WTC11 (cell line): ENCODE measurements around the gene TUBGCP6. TPM values are rescaled to one million over a fixed set of nuclear protein-coding genes. Genes with fewer than 3 reads are reported as not detected.

Source experiments
- ATAC-seq: fragments of 200-7000 bp; cut with Tn5 transposase; 2 replicates; pipeline ENCODE4 v1.10.0; 2021; ENCODE audit warnings: mild to moderate bottlenecking, moderate library complexity
- CTCF ChIA-PET: fragments of 300-600 bp; sonication (Branson Sonifier 250); formaldehyde crosslinking; loops from one replicate; lab custom pipeline; 2021; ENCODE audit warnings: antibody characterized with exemption; lab: Charles Lee
- POLR2A ChIA-PET: fragments of 350-600 bp; sonication (Branson Sonifier 250); formaldehyde crosslinking; loops from one replicate; lab custom pipeline; 2021; ENCODE audit warnings: antibody characterized with exemption; lab: Charles Lee
- DNase-seq: peaks from one replicate; pipeline ENCODE4 v3.0.0; 2021; ENCODE audit warnings: low spot score
- H3K27ac Mint-ChIP-seq: 2 replicates; pipeline ENCODE4 v1.8.0; 2021; ENCODE audit warnings: mixed read lengths
- H3K27me3 Mint-ChIP-seq: 2 replicates; pipeline ENCODE4 v1.8.0; 2021; ENCODE audit warnings: low read depth, mild to moderate bottlenecking, moderate library complexity, mixed read lengths
- H3K36me3 Mint-ChIP-seq: 2 replicates; pipeline ENCODE4 v1.8.0; 2021; ENCODE audit warnings: mixed read lengths
- H3K4me1 Mint-ChIP-seq: 2 replicates; pipeline ENCODE4 v1.8.0; 2022; ENCODE audit warnings: mixed read lengths
- H3K4me3 Mint-ChIP-seq: 2 replicates; pipeline ENCODE4 v1.8.0; 2021; ENCODE audit warnings: mild to moderate bottlenecking, moderate library complexity, mixed read lengths
- H3K9me3 Mint-ChIP-seq: 2 replicates; pipeline ENCODE4 v1.8.0; 2021; ENCODE audit warnings: mixed read lengths
- AR ChIP-seq: fragments of 250-450 bp; sonication (Bioruptor Pico); IDR thresholded peaks from 2 replicates; pipeline ENCODE4 v1.9.0; 2021; ENCODE audit warnings: mild to moderate bottlenecking
- ATF1 ChIP-seq: sonication (generic); formaldehyde crosslinking; IDR thresholded peaks from 2 replicates; pipeline ENCODE4 v1.8.1; 2023; ENCODE audit warnings: mild to moderate bottlenecking, moderate library complexity, missing genetic modification reagents
- ATF2 ChIP-seq: sonication (generic); formaldehyde crosslinking; IDR thresholded peaks from 2 replicates; pipeline ENCODE4 v1.8.1; 2022; ENCODE audit warnings: low read depth, missing genetic modification reagents, borderline replicate concordance
- CREM ChIP-seq: sonication (generic); formaldehyde crosslinking; IDR thresholded peaks from 2 replicates; pipeline ENCODE4 v1.8.1; 2022; ENCODE audit warnings: mild to moderate bottlenecking, missing genetic modification reagents, moderate library complexity
- E2F5 ChIP-seq: sonication (generic); formaldehyde crosslinking; IDR thresholded peaks from 2 replicates; pipeline ENCODE4 v1.8.1; 2022; ENCODE audit warnings: mild to moderate bottlenecking, moderate library complexity, missing genetic modification reagents
- EMX1 ChIP-seq: fragments of 250-450 bp; sonication (Bioruptor Pico); IDR thresholded peaks from 2 replicates; pipeline ENCODE4 v1.8.0; 2021; ENCODE audit warnings: mild to moderate bottlenecking
- GABPB1 ChIP-seq: sonication (generic); formaldehyde crosslinking; IDR thresholded peaks from 2 replicates; pipeline ENCODE4 v1.8.1; 2023; ENCODE audit warnings: mild to moderate bottlenecking, missing genetic modification reagents
- GRHL2 ChIP-seq: fragments of 250-450 bp; sonication (Bioruptor Pico); IDR thresholded peaks from 2 replicates; pipeline ENCODE4 v1.8.0; 2022; ENCODE audit warnings: mild to moderate bottlenecking, moderate library complexity; ENCODE audit not compliant: insufficient replicate concordance, severe bottlenecking
- GTF2I ChIP-seq: fragments of 250-450 bp; sonication (Bioruptor Pico); conservative IDR thresholded peaks from 2 replicates; pipeline ENCODE4 v1.4.0; 2021; ENCODE audit warnings: mild to moderate bottlenecking
- HMGA2 ChIP-seq: fragments of 250-450 bp; sonication (Bioruptor Pico); IDR thresholded peaks from 2 replicates; pipeline ENCODE4 v1.4.0; 2021; ENCODE audit warnings: mild to moderate bottlenecking, moderate library complexity
- IRF1 ChIP-seq: sonication (generic); formaldehyde crosslinking; IDR thresholded peaks from 2 replicates; pipeline ENCODE4 v1.8.0; 2023; ENCODE audit warnings: missing genetic modification reagents
- KAT7 ChIP-seq: sonication (generic); formaldehyde crosslinking; IDR thresholded peaks from 2 replicates; pipeline ENCODE4 v1.8.1; 2023; ENCODE audit warnings: missing genetic modification reagents, mild to moderate bottlenecking, borderline replicate concordance
- NFATC4 ChIP-seq: fragments of 250-450 bp; sonication (Bioruptor Pico); IDR thresholded peaks from 2 replicates; pipeline ENCODE4 v1.9.0; 2021; ENCODE audit warnings: mild to moderate bottlenecking
- NR1H2 ChIP-seq: sonication (generic); formaldehyde crosslinking; IDR thresholded peaks from 2 replicates; pipeline ENCODE4 v1.9.0; 2021; ENCODE audit warnings: mild to moderate bottlenecking, moderate library complexity, missing genetic modification reagents
- OVOL2 ChIP-seq: fragments of 250-450 bp; sonication (Bioruptor Pico); IDR thresholded peaks from 2 replicates; pipeline ENCODE4 v1.9.0; 2021; ENCODE audit warnings: mild to moderate bottlenecking, borderline replicate concordance
- PRRX2 ChIP-seq: fragments of 250-450 bp; sonication (Bioruptor Pico); IDR thresholded peaks from 2 replicates; pipeline ENCODE4 v1.8.0; 2021; ENCODE audit warnings: mild to moderate bottlenecking
- RELA ChIP-seq: sonication (generic); formaldehyde crosslinking; IDR thresholded peaks from 2 replicates; pipeline ENCODE4 v1.8.1; 2022; ENCODE audit warnings: missing genetic modification reagents, mild to moderate bottlenecking, borderline replicate concordance
- RORB ChIP-seq: fragments of 250-450 bp; sonication (Bioruptor Pico); IDR thresholded peaks from 2 replicates; pipeline ENCODE4 v1.9.0; 2021; ENCODE audit warnings: mild to moderate bottlenecking
- SMAD4 ChIP-seq: sonication (generic); formaldehyde crosslinking; IDR thresholded peaks from 2 replicates; pipeline ENCODE4 v1.8.0; 2022; ENCODE audit warnings: mild to moderate bottlenecking, missing genetic modification reagents
- SP1 ChIP-seq: sonication (generic); formaldehyde crosslinking; conservative IDR thresholded peaks from 2 replicates; pipeline ENCODE4 v1.8.1; 2022; ENCODE audit warnings: missing genetic modification reagents
- TEAD4 ChIP-seq: sonication (generic); formaldehyde crosslinking; IDR thresholded peaks from 2 replicates; pipeline ENCODE4 v1.8.0; 2022; ENCODE audit warnings: mild to moderate bottlenecking, missing genetic modification reagents
- USF2 ChIP-seq: sonication (generic); formaldehyde crosslinking; IDR thresholded peaks from 2 replicates; pipeline ENCODE4 v1.8.1; 2023; ENCODE audit warnings: mild to moderate bottlenecking, missing genetic modification reagents, moderate library complexity
- ZBTB43 ChIP-seq: sonication (generic); formaldehyde crosslinking; IDR thresholded peaks from 2 replicates; pipeline ENCODE4 v1.8.1; 2023; ENCODE audit warnings: mild to moderate bottlenecking, missing genetic modification reagents
- ZNF263 ChIP-seq: sonication (generic); formaldehyde crosslinking; IDR thresholded peaks from 2 replicates; pipeline ENCODE4 v1.8.1; 2022; ENCODE audit warnings: low read depth, mild to moderate bottlenecking, moderate library complexity, missing genetic modification reagents
- ZNF396 ChIP-seq: fragments of 250-450 bp; sonication (Bioruptor Pico); IDR thresholded peaks from 2 replicates; pipeline ENCODE4 v1.8.0; 2021; ENCODE audit warnings: mild to moderate bottlenecking, moderate library complexity, borderline replicate concordance
- ZNF416 ChIP-seq: fragments of 250-450 bp; sonication (Bioruptor Pico); IDR thresholded peaks from 2 replicates; pipeline ENCODE4 v1.9.0; 2021; ENCODE audit warnings: mild to moderate bottlenecking, inconsistent platforms
- ZNF423 ChIP-seq: fragments of 250-450 bp; sonication (Bioruptor Pico); IDR thresholded peaks from 2 replicates; pipeline ENCODE4 v2.1.2; 2022; ENCODE audit warnings: mild to moderate bottlenecking, moderate library complexity
- ZNF512 ChIP-seq: sonication (generic); formaldehyde crosslinking; IDR thresholded peaks from 2 replicates; pipeline ENCODE4 v1.8.1; 2022; ENCODE audit warnings: missing genetic modification reagents, borderline replicate concordance
- total RNA-seq: library from RNA; stranded (reverse); gene quantifications from 3 replicates; pipeline ENCODE4 v1.2.3, GENCODE V29; 2021

Gene TUBGCP6
- total RNA-seq, 1 experiment from 2014 or later = 45.4 TPM

GRCh38 chr22:50278956-50279619, 34.3 kb upstream of the TUBGCP6 start:
- POLR2A ChIA-PET = no interaction called here
- Mint-ChIP-seq H3K4me3 (no peak overlapping the region), H3K36me3 (peaks cover 47% of the 10 kb centered on the region), H3K4me1 (no peaks in the 10 kb centered on the region), H3K9me3 (no peaks in the 10 kb centered on the region), H3K27me3 (no peaks in the 10 kb centered on the region), H3K27ac (no peak overlapping the region)
- DNase-seq (no peak), ATAC-seq (no peak)
- TF ChIP-seq GABPB1 = no peak
- no peak for TF ChIP-seq RORB (CRISPR knock-in tag)
- no peak for TF ChIP-seq ZNF512 (CRISPR knock-in tag)
- TF ChIP-seq KAT7 (CRISPR knock-in tag) = no peak
- no peak for TF ChIP-seq USF2
- no peak for TF ChIP-seq ZNF416 (CRISPR knock-in tag)
- TF ChIP-seq EMX1 (CRISPR knock-in tag) = no peak
- TF ChIP-seq GRHL2 (CRISPR knock-in tag) = no peak
- TF ChIP-seq PRRX2 (CRISPR knock-in tag) = no peak
- TF ChIP-seq ZNF423 (CRISPR knock-in tag) = no peak
- TF ChIP-seq OVOL2 = no peak
- TF ChIP-seq SP1 (CRISPR knock-in tag) = no peak
- no peak for TF ChIP-seq ZNF263 (CRISPR knock-in tag)
- TF ChIP-seq HMGA2 (CRISPR knock-in tag) = no peak
- TF ChIP-seq CREM (CRISPR knock-in tag) = no peak
- CTCF ChIA-PET = interaction anchor here (0.6 kb wide), 1 partner anchor 50 kb away, joined by 6 read pairs; no protein-coding TSS in a partner anchor

- ChIA-PET POLR2A (no interaction called here), CTCF (no interaction called here)
- H3K27ac Mint-ChIP-seq = no peak overlapping the region
- H3K27me3 Mint-ChIP-seq = no peaks in the 10 kb centered on the region
- DNase-seq (no peak), ATAC-seq (no peak)
- peaks cover 47% of the 10 kb centered on the region for H3K36me3 Mint-ChIP-seq
- H3K4me1 Mint-ChIP-seq = no peaks in the 10 kb centered on the region
- no peak overlapping the region for H3K4me3 Mint-ChIP-seq
- H3K9me3 Mint-ChIP-seq = no peaks in the 10 kb centered on the region
- no peak for TF ChIP-seq NR1H2 (CRISPR knock-in tag)
- no peak for TF ChIP-seq NFATC4 (CRISPR knock-in tag)
- TF ChIP-seq AR (CRISPR knock-in tag) = no peak
- no peak for TF ChIP-seq ATF1 (CRISPR knock-in tag)
- TF ChIP-seq ATF2 (CRISPR knock-in tag) = no peak
- no peak for TF ChIP-seq ZBTB43 (CRISPR knock-in tag)
- TF ChIP-seq IRF1 (CRISPR knock-in tag) = no peak
- TF ChIP-seq E2F5 (CRISPR knock-in tag) = no peak
- no peak for TF ChIP-seq RELA
- no peak for TF ChIP-seq ZNF396 (CRISPR knock-in tag)
- no peak for TF ChIP-seq TEAD4 (CRISPR knock-in tag)
- no peak for TF ChIP-seq HMGA2 (CRISPR knock-in tag)
- no peak for TF ChIP-seq SMAD4 (CRISPR knock-in tag)
- no peak for TF ChIP-seq GTF2I (CRISPR knock-in tag)
Observed at GRCh38 chr22:50278461-50278860, 33.6 kb upstream of the TUBGCP6 start.
